RKO (cell line): ENCODE results near the gene PET100.
"Not testable (repeated sequence)": the region's sequence is repeated elsewhere in the genome, so short reads cannot be mapped to it uniquely, and the experiment has no call there.

ENCODE experiments used
- DNase-seq: peaks from one replicate; pipeline ENCODE4 v3.0.0-alpha.2; 2016; ENCODE audit warnings: low spot score

Gene PET100

GRCh38 chr19:7633698-7634097, 4.1 kb downstream of the PET100 start, which contains the start of gene PCP2:
PCP2 (minus strand) TSS chr19:7633719; CDS start chr19:7633457, 262 bp downstream.
- no peak for DNase-seq

GRCh38 chr19:7635670-7636069, 6.1 kb downstream of the PET100 start:
- DNase-seq: no peak

- no peak for DNase-seq
These were observed 6.7 kb downstream of the PET100 start for GRCh38 chr19:7636317-7636690.

GRCh38 chr19:7636691-7637373, 7.2 kb downstream of the PET100 start, which contains the start of gene STXBP2:
STXBP2 (plus strand) TSS chr19:7637110; CDS start chr19:7637150, 40 bp downstream.
- DNase-seq: no peak

GRCh38 chr19:7637374-7638256, 8.0 kb downstream of the PET100 start:
- no peak for DNase-seq

GRCh38 chr19:7638802-7639465, 9.3 kb downstream of the PET100 start:
- no peak for DNase-seq

GRCh38 chr19:7639863-7640348, 10.3 kb downstream of the PET100 start:
- DNase-seq: no peak

- DNase-seq: no peak
These were observed 11.2 kb downstream of the PET100 start for GRCh38 chr19:7640803-7641202.

- DNase-seq: no peak
These were observed 12.0 kb downstream of the PET100 start for GRCh38 chr19:7641290-7642276.

GRCh38 chr19:7642295-7643030, 12.9 kb downstream of the PET100 start:
- DNase-seq: no peak

- DNase-seq: no peak
These were observed 13.4 kb downstream of the PET100 start for GRCh38 chr19:7643031-7643415.

- not testable (repeated sequence) for DNase-seq
These were observed 14.3 kb downstream of the PET100 start for GRCh38 chr19:7643629-7644549.

GRCh38 chr19:7644550-7644877, 14.9 kb downstream of the PET100 start:
- DNase-seq: no peak

GRCh38 chr19:7645163-7645562, 15.6 kb downstream of the PET100 start:
- DNase-seq: no peak

- DNase-seq: no peak
These were observed 16.2 kb downstream of the PET100 start for GRCh38 chr19:7645656-7646425.

GRCh38 chr19:7646426-7646700, 16.8 kb downstream of the PET100 start:
- DNase-seq: no peak

GRCh38 chr19:7647156-7647555, 17.6 kb downstream of the PET100 start:
- DNase-seq: no peak

GRCh38 chr19:7648265-7649014, 18.8 kb downstream of the PET100 start:
- DNase-seq: no peak
